Ishikawa (cell line): ENCODE data around the gene NLK.

Experiments
- CEBPB ChIP-seq: IDR thresholded peaks from 2 replicates; pipeline ENCODE4 v1.6.1; 2012
- EGR1 ChIP-seq: IDR thresholded peaks from 2 replicates; pipeline ENCODE4 v1.6.1; 2012
- EP300 ChIP-seq: IDR thresholded peaks from 2 replicates; pipeline ENCODE4 v1.6.1; 2012; ENCODE audit warnings: borderline replicate concordance
- FOXM1 ChIP-seq: IDR thresholded peaks from 2 replicates; pipeline ENCODE4 v1.6.1; 2012; ENCODE audit warnings: low read depth, borderline replicate concordance
- RAD21 ChIP-seq: IDR thresholded peaks from 2 replicates; pipeline ENCODE4 v1.6.1; 2012; ENCODE audit warnings: low read depth
- TAF1 ChIP-seq: IDR thresholded peaks from 2 replicates; pipeline ENCODE4 v1.6.1; 2012; ENCODE audit warnings: low read depth, mild to moderate bottlenecking
- TEAD4 ChIP-seq: IDR thresholded peaks from 2 replicates; pipeline ENCODE4 v1.6.1; 2012
- YY1 ChIP-seq: IDR thresholded peaks from 2 replicates; pipeline ENCODE4 v1.6.1; 2012; ENCODE audit warnings: low read depth
- ZBTB7A ChIP-seq: IDR thresholded peaks from 2 replicates; pipeline ENCODE4 v1.6.1; 2012; ENCODE audit warnings: low read depth
- TF ChIP-seq, protein P1 (sequence below): IDR thresholded peaks from 2 replicates; pipeline ENCODE4 v1.6.1; 2012
- TF ChIP-seq, protein P2 (sequence below): IDR thresholded peaks from 2 replicates; pipeline ENCODE4 v1.6.1; 2012; ENCODE audit warnings: low read depth, mild to moderate bottlenecking
- TF ChIP-seq, protein P3 (sequence below): IDR thresholded peaks from 2 replicates; pipeline ENCODE4 v1.6.1; 2012

DNA sequence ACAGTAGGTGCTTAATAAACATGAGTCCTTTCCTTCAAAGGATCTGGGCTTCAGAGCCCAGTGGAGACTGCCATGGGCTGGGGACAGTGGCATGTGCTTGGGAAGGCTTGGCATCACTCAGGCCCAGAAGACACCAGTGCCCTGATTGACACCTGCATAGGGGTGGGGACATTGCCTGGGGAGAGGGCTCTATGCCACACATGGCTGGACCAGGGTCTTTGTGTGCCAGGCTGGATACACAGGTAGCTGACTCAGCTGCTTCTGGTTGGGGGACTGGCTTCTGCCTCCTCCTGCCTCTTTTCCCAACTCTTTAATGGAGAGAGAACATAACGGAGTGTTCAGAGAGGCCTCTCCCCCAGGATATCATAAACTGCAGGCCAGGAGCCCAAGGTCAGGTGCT is 183.4 kb downstream of the NLK start:
- TF ChIP-seq ZBTB7A, result no peak
- TF ChIP-seq RAD21, result no peak
- no peak for TF ChIP-seq FOXM1
- TF ChIP-seq, protein P1, sequence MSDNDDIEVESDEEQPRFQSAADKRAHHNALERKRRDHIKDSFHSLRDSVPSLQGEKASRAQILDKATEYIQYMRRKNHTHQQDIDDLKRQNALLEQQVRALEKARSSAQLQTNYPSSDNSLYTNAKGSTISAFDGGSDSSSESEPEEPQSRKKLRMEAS, result no peak
- no peak for TF ChIP-seq TAF1
- no peak for TF ChIP-seq TEAD4
- TF ChIP-seq, protein P2, sequence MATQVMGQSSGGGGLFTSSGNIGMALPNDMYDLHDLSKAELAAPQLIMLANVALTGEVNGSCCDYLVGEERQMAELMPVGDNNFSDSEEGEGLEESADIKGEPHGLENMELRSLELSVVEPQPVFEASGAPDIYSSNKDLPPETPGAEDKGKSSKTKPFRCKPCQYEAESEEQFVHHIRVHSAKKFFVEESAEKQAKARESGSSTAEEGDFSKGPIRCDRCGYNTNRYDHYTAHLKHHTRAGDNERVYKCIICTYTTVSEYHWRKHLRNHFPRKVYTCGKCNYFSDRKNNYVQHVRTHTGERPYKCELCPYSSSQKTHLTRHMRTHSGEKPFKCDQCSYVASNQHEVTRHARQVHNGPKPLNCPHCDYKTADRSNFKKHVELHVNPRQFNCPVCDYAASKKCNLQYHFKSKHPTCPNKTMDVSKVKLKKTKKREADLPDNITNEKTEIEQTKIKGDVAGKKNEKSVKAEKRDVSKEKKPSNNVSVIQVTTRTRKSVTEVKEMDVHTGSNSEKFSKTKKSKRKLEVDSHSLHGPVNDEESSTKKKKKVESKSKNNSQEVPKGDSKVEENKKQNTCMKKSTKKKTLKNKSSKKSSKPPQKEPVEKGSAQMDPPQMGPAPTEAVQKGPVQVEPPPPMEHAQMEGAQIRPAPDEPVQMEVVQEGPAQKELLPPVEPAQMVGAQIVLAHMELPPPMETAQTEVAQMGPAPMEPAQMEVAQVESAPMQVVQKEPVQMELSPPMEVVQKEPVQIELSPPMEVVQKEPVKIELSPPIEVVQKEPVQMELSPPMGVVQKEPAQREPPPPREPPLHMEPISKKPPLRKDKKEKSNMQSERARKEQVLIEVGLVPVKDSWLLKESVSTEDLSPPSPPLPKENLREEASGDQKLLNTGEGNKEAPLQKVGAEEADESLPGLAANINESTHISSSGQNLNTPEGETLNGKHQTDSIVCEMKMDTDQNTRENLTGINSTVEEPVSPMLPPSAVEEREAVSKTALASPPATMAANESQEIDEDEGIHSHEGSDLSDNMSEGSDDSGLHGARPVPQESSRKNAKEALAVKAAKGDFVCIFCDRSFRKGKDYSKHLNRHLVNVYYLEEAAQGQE, result no peak
- TF ChIP-seq EP300, result no peak
- no peak for TF ChIP-seq EGR1
- TF ChIP-seq, protein P3, sequence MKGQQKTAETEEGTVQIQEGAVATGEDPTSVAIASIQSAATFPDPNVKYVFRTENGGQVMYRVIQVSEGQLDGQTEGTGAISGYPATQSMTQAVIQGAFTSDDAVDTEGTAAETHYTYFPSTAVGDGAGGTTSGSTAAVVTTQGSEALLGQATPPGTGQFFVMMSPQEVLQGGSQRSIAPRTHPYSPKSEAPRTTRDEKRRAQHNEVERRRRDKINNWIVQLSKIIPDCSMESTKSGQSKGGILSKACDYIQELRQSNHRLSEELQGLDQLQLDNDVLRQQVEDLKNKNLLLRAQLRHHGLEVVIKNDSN, result no peak
- no peak for TF ChIP-seq YY1
- TF ChIP-seq CEBPB, result no peak
